ENCODE data around the gene BCKDHA. TPM values are rescaled to one million over a fixed set of nuclear protein-coding genes. Genes with fewer than 3 reads are reported as not detected.

The BCKDHA gene
- total and polyA plus RNA-seq, 9 of the 15 experiments (the other 6 are each of a cell fraction or from before 2014, with no cell fraction given) = 4.5 to 52.5 (median 14.1) TPM

DNA sequence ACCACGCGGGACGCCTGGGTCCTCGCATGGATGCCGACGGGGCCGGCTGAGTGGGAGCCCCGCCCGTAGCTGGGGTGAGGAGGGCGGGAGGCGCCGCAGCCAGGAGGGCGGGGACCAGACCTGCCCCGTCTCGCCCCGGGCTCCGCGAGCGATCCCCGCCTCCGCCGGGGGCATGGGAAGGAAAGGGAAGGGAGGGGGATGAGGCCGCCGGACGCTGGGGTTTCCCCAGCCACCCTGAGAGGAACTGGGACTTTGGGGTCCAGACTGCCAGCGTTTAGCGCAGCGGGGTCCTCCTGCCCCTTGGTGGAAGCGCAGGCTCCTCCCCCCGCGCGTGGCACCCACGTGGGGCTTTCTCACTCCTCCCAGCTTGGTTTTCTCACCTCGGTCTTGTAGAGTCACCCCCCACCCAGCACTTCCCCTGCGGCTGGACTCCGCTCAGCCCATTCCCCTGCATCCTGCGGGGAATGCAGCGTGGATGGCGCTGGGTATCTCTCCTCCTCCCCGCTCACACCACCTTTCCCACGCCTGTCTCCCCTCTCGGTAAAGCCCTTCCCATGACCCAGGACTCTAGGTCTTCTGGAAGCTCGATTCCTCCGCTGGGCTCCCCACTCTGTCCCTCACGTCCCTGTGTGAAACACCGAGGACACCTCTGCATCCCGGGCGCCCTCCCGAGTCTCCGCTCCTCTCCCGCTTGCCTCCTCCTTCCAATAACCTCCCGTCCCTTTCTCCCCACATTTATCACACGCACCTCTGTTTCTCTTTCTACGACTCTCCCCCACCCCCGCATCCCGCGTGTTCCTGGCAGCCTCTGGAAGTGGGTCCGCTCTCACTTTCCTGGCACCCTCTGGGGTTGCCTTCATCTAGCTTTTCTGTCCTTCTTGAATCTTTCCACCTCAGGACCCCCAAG is 46.0 kb upstream of the BCKDHA start (continued):
- no peak for TF ChIP-seq PYGO2 (tag; IDR thresholded peaks at IDR 0.05)
- peak in 1 of 2 experiments; percentile 60; a peak in 3 of 4 replicates for TF ChIP-seq NRF1 (conservative IDR thresholded peaks at IDR 0.05 in 1 of 2, IDR thresholded peaks at IDR 0.05 in 1 of 2)
- no peak for TF ChIP-seq FOS (IDR thresholded peaks at IDR 0.05; ENCODE audit: extremely low read depth, insufficient read length)
- TF ChIP-seq, protein P1, sequence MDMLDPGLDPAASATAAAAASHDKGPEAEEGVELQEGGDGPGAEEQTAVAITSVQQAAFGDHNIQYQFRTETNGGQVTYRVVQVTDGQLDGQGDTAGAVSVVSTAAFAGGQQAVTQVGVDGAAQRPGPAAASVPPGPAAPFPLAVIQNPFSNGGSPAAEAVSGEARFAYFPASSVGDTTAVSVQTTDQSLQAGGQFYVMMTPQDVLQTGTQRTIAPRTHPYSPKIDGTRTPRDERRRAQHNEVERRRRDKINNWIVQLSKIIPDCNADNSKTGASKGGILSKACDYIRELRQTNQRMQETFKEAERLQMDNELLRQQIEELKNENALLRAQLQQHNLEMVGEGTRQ (CRISPR knock-in tag; IDR thresholded peaks at IDR 0.05) = peak; percentile 46; the same call in 1 of the 2 replicates
- TF ChIP-seq FOXA3 (CRISPR knock-in tag; conservative IDR thresholded peaks at IDR 0.05 in 1 of 2, IDR thresholded peaks at IDR 0.05 in 1 of 2) = no peak
- TF ChIP-seq, protein P2, sequence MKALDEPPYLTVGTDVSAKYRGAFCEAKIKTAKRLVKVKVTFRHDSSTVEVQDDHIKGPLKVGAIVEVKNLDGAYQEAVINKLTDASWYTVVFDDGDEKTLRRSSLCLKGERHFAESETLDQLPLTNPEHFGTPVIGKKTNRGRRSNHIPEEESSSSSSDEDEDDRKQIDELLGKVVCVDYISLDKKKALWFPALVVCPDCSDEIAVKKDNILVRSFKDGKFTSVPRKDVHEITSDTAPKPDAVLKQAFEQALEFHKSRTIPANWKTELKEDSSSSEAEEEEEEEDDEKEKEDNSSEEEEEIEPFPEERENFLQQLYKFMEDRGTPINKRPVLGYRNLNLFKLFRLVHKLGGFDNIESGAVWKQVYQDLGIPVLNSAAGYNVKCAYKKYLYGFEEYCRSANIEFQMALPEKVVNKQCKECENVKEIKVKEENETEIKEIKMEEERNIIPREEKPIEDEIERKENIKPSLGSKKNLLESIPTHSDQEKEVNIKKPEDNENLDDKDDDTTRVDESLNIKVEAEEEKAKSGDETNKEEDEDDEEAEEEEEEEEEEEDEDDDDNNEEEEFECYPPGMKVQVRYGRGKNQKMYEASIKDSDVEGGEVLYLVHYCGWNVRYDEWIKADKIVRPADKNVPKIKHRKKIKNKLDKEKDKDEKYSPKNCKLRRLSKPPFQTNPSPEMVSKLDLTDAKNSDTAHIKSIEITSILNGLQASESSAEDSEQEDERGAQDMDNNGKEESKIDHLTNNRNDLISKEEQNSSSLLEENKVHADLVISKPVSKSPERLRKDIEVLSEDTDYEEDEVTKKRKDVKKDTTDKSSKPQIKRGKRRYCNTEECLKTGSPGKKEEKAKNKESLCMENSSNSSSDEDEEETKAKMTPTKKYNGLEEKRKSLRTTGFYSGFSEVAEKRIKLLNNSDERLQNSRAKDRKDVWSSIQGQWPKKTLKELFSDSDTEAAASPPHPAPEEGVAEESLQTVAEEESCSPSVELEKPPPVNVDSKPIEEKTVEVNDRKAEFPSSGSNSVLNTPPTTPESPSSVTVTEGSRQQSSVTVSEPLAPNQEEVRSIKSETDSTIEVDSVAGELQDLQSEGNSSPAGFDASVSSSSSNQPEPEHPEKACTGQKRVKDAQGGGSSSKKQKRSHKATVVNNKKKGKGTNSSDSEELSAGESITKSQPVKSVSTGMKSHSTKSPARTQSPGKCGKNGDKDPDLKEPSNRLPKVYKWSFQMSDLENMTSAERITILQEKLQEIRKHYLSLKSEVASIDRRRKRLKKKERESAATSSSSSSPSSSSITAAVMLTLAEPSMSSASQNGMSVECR (CRISPR knock-in tag; IDR thresholded peaks at IDR 0.05) = peak; percentile 51; the same call in 1 of the 2 replicates
- TF ChIP-seq, protein P3, sequence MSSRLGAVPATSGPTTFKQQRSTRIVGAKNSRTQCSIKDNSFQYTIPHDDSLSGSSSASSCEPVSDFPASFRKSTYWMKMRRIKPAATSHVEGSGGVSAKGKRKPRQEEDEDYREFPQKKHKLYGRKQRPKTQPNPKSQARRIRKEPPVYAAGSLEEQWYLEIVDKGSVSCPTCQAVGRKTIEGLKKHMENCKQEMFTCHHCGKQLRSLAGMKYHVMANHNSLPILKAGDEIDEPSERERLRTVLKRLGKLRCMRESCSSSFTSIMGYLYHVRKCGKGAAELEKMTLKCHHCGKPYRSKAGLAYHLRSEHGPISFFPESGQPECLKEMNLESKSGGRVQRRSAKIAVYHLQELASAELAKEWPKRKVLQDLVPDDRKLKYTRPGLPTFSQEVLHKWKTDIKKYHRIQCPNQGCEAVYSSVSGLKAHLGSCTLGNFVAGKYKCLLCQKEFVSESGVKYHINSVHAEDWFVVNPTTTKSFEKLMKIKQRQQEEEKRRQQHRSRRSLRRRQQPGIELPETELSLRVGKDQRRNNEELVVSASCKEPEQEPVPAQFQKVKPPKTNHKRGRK (tag; IDR thresholded peaks at IDR 0.05) = no peak
- TF ChIP-seq, protein P4, sequence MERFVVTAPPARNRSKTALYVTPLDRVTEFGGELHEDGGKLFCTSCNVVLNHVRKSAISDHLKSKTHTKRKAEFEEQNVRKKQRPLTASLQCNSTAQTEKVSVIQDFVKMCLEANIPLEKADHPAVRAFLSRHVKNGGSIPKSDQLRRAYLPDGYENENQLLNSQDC (CRISPR knock-in tag; IDR thresholded peaks at IDR 0.05) = no peak
- TF ChIP-seq MTA3 (IDR thresholded peaks at IDR 0.05; ENCODE audit: borderline replicate concordance) = no peak; the same call in 1 of the 2 replicates
- peak; percentile 55 for TF ChIP-seq CXXC5 (CRISPR knock-in tag; IDR thresholded peaks at IDR 0.05)
- no peak; the same call in 1 of the 2 replicates for TF ChIP-seq PRMT5 (CRISPR knock-in tag; IDR thresholded peaks at IDR 0.05)
- TF ChIP-seq, protein P5, sequence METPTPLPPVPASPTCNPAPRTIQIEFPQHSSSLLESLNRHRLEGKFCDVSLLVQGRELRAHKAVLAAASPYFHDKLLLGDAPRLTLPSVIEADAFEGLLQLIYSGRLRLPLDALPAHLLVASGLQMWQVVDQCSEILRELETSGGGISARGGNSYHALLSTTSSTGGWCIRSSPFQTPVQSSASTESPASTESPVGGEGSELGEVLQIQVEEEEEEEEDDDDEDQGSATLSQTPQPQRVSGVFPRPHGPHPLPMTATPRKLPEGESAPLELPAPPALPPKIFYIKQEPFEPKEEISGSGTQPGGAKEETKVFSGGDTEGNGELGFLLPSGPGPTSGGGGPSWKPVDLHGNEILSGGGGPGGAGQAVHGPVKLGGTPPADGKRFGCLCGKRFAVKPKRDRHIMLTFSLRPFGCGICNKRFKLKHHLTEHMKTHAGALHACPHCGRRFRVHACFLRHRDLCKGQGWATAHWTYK (CRISPR knock-in tag; IDR thresholded peaks at IDR 0.05) = no peak
- TF ChIP-seq PCBP1 (IDR thresholded peaks at IDR 0.05; ENCODE audit: low read depth, low read length, poor library complexity, severe bottlenecking) = peak; percentile 74
- TF ChIP-seq SIRT6 (IDR thresholded peaks at IDR 0.05; ENCODE audit: low read depth, low read length) = no peak
- TF ChIP-seq, protein P6, sequence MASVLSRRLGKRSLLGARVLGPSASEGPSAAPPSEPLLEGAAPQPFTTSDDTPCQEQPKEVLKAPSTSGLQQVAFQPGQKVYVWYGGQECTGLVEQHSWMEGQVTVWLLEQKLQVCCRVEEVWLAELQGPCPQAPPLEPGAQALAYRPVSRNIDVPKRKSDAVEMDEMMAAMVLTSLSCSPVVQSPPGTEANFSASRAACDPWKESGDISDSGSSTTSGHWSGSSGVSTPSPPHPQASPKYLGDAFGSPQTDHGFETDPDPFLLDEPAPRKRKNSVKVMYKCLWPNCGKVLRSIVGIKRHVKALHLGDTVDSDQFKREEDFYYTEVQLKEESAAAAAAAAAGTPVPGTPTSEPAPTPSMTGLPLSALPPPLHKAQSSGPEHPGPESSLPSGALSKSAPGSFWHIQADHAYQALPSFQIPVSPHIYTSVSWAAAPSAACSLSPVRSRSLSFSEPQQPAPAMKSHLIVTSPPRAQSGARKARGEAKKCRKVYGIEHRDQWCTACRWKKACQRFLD (CRISPR knock-in tag; IDR thresholded peaks at IDR 0.05) = 0 out of 2 replicates have a peak, but pooled peaks have one; percentile 20

Data from K562 (cell line).